Measurements from ENCODE around the gene ANO10. TPM values are rescaled to one million over a fixed set of nuclear protein-coding genes. Genes with fewer than 3 reads are reported as not detected.

The ANO10 gene
- total and polyA plus RNA-seq, 2 of the 8 experiments (the other 6 are each of a cell fraction or from before 2014, with no cell fraction given), result 38.0 to 53.2 TPM

DNA sequence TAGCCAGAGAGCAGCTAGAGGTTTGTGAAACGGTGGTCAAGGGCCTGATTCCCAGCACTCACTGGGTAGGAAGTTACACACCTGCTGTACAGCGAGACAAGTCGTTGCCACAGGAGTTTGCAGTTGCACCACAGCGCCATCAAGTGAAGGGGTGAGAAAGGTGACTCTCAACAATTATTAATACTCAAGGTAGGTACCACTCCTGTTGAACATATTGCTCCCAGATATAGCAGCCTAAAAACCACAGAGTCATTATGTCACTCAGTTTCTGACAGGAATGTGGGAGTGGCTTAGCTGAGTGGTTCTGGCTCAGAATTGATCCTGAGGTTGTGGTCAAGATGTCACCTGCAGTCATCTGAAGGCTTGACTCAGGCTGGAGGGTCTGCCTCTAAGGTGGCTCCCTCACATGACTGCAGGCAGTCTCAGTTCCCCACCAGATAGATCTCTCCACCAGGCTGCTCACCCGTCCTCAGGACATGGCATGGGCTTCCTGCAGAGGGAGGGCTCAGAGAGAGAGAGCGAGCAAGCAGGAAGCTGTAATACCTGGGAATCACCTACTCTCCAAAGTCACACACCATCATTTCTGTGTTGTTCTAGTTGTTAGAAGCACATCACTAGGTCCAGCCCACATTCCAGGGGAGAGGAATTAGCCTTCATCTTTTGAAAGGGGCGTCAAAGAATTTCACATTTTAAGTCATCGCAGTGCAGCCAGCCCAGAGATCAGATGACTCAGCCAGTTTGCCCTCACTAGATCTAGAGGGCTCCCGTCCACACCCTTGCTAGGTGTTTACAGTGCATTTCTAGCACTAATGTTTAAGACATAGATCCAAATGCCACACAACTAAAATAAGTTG, 17.0 kb upstream of the ANO10 start (continued):
- no peak for TF ChIP-seq GABPA (IDR thresholded peaks at IDR 0.05; ENCODE audit: borderline replicate concordance, insufficient read depth, low read length)
- peak; percentile 78 to 79 for TF ChIP-seq RAD21 (IDR thresholded peaks at IDR 0.05 in 1 of 2, conservative IDR thresholded peaks at IDR 0.05 in 1 of 2; ENCODE audit: low read depth in 2 of 2, low read length in 2 of 2)
- TF ChIP-seq, protein P1, sequence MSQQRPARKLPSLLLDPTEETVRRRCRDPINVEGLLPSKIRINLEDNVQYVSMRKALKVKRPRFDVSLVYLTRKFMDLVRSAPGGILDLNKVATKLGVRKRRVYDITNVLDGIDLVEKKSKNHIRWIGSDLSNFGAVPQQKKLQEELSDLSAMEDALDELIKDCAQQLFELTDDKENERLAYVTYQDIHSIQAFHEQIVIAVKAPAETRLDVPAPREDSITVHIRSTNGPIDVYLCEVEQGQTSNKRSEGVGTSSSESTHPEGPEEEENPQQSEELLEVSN (IDR thresholded peaks at IDR 0.05), result no peak
- TF ChIP-seq RXRA (IDR thresholded peaks at IDR 0.05; ENCODE audit: insufficient read depth, low read depth, low read length), result no peak
- TF ChIP-seq SP2 (IDR thresholded peaks at IDR 0.05; ENCODE audit: low read length), result no peak
- TF ChIP-seq TEAD4 (IDR thresholded peaks at IDR 0.05; ENCODE audit: low read depth, low read length), result no peak
- peak; percentile 55 to 66 (median 64) for TF ChIP-seq CTCF (IDR thresholded peaks at IDR 0.05; ENCODE audit: control extremely low read depth in 1 of 3, insufficient read depth in 1 of 3, low read depth in 1 of 3, low read length in 3 of 3)
- TF ChIP-seq SUZ12 (IDR thresholded peaks at IDR 0.05; ENCODE audit: low read length), result no peak
- TF ChIP-seq TCF12 (IDR thresholded peaks at IDR 0.05; ENCODE audit: low read depth, low read length), result no peak

All from H1 (cell line).